ENCODE results near the gene STAM2. TPM values are rescaled to one million over a fixed set of nuclear protein-coding genes. Genes with fewer than 3 reads are reported as not detected.

Gene STAM2
- total and polyA plus RNA-seq, 2 experiments from 2014 or later = 4.5 to 21.0 TPM

DNA sequence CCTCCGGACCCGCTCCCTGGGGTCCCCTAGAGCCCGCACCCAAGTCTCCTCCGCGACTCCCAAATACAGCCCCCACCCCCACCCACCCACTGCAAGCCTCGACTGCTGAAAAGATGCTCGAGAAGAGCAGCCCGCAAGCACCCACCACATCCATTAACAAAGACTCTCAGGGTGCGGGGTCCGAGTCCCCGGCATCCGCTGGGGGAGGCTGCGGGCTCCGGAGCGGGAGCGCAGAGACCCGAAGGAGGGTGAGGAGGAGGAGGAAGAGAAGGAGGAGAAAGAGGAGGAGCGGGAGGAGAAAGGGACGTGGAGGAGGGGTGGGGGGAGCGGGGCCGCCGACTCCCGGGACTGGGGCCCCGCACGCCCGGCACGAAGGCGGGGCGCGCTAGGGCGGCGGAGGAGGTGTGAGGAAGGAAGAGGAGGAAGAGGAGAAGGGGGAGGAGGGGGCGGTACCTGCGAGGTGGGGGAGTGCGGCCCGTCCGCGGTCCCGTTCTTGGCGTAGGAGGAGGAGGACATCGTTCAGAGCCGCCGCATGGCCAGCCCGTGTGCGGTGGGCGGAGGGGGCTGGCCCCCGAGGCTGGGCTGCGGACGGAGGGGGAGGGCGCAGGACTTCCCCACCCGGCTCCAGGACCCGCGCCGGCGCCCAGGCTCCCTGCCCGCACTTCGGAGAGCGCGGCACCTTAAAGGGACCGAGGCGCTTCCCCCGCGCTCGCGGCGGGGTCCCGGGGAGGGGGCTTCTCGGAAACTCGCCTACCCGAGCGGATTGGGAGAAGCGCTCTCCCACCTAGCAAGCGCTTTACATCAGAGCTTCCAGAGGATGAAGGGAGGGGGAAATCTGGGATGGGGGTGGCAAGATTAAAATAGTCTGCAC, 76.8 kb downstream of the STAM2 start, which contains the start of gene CACNB4:
CACNB4 (minus strand) TSS at position 549 of the 871 bp plus-strand sequence.
- Histone ChIP-seq H3K9me3 (ENCODE audit: low read depth) (no peaks in the 10 kb centered on the region), H3K4me1 (ENCODE audit: low read depth) (peaks cover 8% of the 10 kb centered on the region), H3K4me3 (peak within 1 kb of the TSS; percentile 56), H3K27me3 (peaks cover 91% of the 10 kb centered on the region), H3K27ac (no peak within 1 kb of the TSS), H3K36me3 (no peaks in the 10 kb centered on the region)
- TF ChIP-seq, protein P1, sequence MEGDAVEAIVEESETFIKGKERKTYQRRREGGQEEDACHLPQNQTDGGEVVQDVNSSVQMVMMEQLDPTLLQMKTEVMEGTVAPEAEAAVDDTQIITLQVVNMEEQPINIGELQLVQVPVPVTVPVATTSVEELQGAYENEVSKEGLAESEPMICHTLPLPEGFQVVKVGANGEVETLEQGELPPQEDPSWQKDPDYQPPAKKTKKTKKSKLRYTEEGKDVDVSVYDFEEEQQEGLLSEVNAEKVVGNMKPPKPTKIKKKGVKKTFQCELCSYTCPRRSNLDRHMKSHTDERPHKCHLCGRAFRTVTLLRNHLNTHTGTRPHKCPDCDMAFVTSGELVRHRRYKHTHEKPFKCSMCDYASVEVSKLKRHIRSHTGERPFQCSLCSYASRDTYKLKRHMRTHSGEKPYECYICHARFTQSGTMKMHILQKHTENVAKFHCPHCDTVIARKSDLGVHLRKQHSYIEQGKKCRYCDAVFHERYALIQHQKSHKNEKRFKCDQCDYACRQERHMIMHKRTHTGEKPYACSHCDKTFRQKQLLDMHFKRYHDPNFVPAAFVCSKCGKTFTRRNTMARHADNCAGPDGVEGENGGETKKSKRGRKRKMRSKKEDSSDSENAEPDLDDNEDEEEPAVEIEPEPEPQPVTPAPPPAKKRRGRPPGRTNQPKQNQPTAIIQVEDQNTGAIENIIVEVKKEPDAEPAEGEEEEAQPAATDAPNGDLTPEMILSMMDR (IDR thresholded peaks at IDR 0.05; ENCODE audit: low read depth, low read length) = no peak
- peak; percentile 2 to 25 for DNase-seq (ENCODE audit: low read depth in 1 of 2, low spot score in 1 of 2)

DNA sequence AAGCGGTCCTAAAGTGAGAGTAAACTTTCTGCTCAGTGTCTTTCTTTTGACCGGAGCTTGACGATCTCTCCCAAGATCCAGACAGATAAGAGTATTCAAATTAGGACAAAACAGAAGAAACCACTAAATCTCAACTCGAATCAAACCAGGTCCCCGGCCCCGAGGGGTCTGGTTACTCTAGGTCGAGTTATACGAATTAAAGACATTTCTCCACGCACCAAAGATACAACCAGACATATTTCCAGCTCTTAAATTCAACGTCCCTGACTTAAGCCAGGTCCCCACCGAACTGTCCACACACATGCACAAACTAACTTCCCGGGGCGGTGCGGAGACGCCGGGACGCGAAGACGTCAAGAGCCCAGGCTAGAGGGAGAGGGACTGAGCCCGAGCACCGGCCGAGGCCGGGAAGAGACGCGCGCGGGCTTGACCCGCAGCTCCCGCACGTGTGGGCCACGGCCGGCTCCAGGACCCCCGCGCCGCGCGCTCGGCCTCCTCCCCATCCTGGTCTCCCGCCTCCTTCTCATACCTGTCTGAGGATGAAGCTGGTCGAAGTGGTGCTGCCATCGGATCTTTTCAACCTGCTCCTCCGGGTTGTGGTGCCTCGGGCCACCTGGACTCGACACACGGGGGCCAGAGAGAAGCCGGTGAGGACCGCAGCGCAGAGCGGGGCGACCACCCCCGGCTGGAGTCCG, 77.6 kb downstream of the STAM2 start:
- Histone ChIP-seq H3K27ac (no peak overlapping the region), H3K4me1 (ENCODE audit: low read depth) (peaks cover 8% of the 10 kb centered on the region), H3K27me3 (peaks cover 89% of the 10 kb centered on the region), H3K9me3 (ENCODE audit: low read depth) (no peaks in the 10 kb centered on the region), H3K36me3 (no peaks in the 10 kb centered on the region), H3K4me3 (peak overlapping the region; percentile 56)
- DNase-seq (ENCODE audit: low read depth in 1 of 2, low spot score in 1 of 2) = peak; percentile 14 to 36
- TF ChIP-seq, protein P1 (IDR thresholded peaks at IDR 0.05; ENCODE audit: low read depth, low read length) = no peak

DNA sequence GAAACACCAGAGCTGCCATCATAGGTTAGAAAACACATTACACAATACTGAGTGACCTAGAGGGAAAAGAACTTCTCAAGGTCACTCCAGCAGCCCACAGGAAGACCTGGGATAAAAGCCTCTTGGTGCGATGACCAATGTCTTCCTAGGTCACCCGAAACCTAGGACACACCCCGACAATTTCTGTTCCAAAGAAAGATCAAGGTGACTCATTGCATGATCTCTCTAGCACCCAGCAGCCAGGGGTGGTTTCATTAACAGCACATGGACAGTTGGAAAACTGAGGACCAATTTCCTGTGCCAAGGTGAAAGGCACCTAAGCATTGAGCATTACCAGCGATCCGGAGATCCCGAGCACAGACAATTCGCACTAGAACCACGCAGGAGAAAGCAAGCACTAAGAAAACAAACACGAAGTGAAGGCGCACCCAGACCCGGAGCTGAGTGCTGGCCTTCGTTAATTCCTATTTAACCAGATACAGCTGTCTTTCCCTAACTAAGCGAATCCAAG, 78.2 kb downstream of the STAM2 start:
- DNase-seq (ENCODE audit: low read depth in 1 of 2, low spot score in 1 of 2) = peak; percentile 8 to 30
- peaks cover 8% of the 10 kb centered on the region for H3K4me1 ChIP-seq (ENCODE audit: low read depth)
- H3K27me3 ChIP-seq = peaks cover 87% of the 10 kb centered on the region
- TF ChIP-seq, protein P1 (IDR thresholded peaks at IDR 0.05; ENCODE audit: low read depth, low read length) = no peak
- H3K36me3 ChIP-seq = no peaks in the 10 kb centered on the region
- H3K27ac ChIP-seq = no peak overlapping the region
- H3K4me3 ChIP-seq = peak overlapping the region; percentile 56
- H3K9me3 ChIP-seq (ENCODE audit: low read depth) = no peaks in the 10 kb centered on the region

DNA sequence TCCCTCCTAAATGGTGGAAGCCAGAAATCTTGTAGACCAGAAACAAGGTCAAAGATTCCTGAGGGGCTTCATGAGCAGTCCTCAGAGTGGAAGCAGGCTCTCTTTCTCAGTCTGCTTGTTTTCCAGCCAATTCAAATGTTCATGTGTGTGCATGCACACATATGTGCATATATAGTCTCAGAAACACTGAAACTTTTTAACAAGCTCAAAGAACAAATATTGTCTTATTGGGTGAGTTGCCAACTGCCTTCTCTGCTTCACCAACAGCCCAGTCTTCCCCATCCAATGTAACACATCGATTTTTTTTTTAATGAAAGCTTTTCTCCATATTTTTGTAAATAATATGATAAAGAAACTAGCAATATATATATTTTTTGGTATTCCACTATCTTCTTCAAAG, 80.4 kb downstream of the STAM2 start:
- H3K4me1 ChIP-seq (ENCODE audit: low read depth) = peaks cover 8% of the 10 kb centered on the region
- H3K4me3 ChIP-seq = no peak overlapping the region
- no peaks in the 10 kb centered on the region for H3K36me3 ChIP-seq
- H3K27me3 ChIP-seq = peaks cover 65% of the 10 kb centered on the region
- TF ChIP-seq, protein P1 (IDR thresholded peaks at IDR 0.05; ENCODE audit: low read depth, low read length) = no peak
- no peak overlapping the region for H3K27ac ChIP-seq
- H3K9me3 ChIP-seq (ENCODE audit: low read depth) = no peaks in the 10 kb centered on the region
- no peak for DNase-seq (ENCODE audit: low read depth in 1 of 2, low spot score in 1 of 2)

DNA sequence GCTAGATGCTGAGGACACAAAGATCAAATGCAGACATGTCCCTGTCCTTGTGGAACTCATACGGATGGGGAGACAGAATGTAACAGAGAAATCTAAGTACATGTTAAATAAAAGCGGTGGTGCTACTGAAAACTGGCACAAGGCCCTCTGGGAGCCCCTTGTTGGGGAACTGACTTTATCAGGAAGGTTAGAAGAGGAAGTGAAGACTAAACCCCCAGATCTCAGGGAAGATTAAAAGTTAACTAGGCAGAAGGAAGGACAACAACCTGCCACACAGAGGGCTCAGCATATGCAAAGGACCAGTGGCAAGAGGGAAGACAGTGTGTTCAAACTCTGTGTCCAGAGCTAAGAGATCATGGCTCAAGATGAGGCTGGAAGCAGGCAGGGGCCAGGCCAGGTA, 81.5 kb downstream of the STAM2 start:
- no peaks in the 10 kb centered on the region for H3K36me3 ChIP-seq
- H3K4me3 ChIP-seq = no peak overlapping the region
- H3K4me1 ChIP-seq (ENCODE audit: low read depth) = peaks cover 2% of the 10 kb centered on the region
- peaks cover 54% of the 10 kb centered on the region for H3K27me3 ChIP-seq
- TF ChIP-seq, protein P1 (IDR thresholded peaks at IDR 0.05; ENCODE audit: low read depth, low read length) = no peak
- H3K9me3 ChIP-seq (ENCODE audit: low read depth) = no peaks in the 10 kb centered on the region
- DNase-seq (ENCODE audit: low read depth in 1 of 2, low spot score in 1 of 2) = no peak
- H3K27ac ChIP-seq = no peak overlapping the region

Measured in cardiac muscle cell (in vitro differentiated cells and primary cell).